ENCODE results near the gene COL6A2.

The COL6A2 gene

DNA sequence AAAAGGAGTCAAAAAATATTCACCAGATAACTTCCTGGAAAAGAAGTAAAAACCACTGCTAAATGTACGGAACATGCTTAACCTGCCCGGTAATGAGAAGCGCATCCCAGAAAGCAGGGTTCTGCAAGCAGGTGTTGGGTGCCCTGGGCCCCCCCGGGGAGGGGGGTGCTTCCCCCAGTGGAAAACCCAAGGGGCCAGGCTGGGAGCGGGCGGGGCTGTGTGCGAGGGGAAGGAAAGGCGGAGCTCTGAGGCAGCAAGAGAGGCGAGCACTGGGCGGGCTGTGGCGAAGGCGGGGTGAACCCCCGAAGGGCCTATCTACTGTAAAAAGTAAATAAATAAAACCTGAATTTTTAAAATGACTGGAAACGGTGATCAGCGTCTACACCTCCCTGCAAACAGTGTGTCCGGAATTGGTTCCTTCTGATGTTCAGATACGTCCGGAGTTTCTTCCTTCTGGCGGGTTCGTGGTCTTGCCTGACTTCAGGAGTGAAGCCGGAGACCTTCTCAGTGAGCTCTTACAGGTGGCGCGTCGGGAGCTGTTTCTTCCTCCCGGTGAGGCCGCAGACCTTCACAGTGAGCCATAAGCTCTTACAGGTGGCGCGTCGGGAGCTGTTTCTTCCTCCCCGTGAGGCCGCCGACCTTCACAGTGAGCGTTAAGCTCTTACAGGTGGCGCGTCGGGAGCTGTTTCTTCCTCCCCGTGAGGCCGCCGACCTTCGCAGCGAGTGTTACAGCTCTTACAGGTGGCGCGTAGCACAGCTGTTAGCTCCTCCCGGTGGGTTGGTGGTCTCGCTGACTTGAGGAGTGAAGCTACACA is 44.1 kb downstream of the COL6A2 start:
- no peak for DNase-seq (ENCODE audit: low read depth in 2 of 2)

GRCh38 chr21:46142582-46143473 is 44.9 kb downstream of the COL6A2 start:
- DNase-seq (ENCODE audit: low read depth in 2 of 2), result no peak

GRCh38 chr21:46144464-46145070 is 46.7 kb downstream of the COL6A2 start:
- no peak for DNase-seq (ENCODE audit: low read depth in 2 of 2)

DNA sequence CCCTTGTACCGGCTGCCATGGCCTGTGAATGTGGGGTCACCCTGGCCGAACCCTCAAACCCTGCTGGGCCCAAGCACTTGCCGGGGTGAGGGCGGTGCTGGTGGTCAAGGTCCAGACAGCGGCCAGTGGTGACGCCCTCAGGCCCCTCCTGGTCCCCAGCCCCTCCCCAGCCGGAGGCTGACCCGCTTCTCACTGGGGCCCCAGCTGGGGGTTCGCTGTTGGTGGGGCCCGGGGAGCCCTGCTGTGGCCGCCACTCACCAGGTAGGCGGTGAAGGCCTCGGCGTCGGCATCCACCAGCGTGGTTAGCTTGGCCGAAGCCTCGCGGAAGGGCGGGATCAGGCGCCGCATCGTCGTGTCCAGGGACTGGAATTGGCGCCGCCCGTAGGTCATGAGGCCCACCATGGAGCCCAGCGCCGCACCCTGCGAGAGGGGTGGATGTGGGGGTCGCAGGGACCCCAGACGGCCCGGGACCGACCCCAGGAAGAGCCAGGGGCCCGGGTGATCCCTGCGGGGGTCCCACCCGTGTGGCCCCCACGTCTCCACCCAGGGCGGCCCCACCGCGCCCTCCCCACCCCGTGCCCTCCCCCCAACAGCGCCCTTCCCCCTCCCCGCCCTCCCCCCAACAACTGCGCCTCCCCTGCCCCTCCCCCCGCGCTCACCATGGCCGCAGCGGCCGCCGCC is 47.4 kb downstream of the COL6A2 start:
- no peak for DNase-seq (ENCODE audit: low read depth in 2 of 2)

DNA sequence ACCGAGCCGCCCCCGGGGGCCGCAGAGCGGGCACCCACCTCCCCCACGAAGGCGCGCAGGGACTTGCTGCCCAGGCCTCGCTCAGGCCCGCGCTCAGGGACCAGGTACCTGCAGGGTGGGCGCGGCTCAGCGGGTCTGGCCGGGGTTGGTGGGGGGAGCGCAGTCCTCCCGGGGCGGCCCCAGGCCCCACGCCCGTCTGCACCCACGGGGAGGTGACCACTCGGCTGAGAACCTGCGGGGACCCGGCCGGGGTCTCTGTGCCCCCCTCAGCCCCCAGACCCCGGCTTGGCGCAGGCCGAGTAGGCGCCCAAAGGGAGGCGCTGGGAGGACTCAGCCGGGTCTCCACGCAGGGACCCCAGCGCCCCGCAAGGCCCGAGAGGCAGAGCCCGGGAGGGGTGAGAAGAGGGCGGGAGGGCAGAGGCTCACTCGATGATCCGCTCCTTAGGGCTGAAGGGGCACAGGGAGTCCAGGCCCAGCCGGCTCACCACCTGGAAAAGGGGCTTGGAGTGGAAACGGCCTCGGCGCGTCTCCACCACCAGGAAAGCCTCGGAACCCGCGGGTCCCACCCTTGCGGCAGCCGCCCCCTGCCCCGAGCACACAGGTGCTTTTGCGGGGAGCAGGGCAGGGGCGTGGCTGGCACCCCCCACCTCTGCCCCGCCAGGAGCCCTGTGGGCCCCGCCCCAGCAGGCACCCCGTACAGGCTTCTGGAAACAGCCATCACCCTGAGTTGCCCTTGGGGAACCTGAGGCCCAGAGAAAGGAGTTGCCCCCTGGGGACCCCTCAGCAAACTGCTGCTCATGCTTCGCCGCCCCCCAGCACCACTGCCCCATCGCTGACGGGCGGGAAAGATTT is 48.2 kb downstream of the COL6A2 start:
- DNase-seq (ENCODE audit: low read depth in 2 of 2), result no peak

GRCh38 chr21:46146856-46147255 is 48.9 kb downstream of the COL6A2 start:
- DNase-seq (ENCODE audit: low read depth in 2 of 2), result no peak

DNA sequence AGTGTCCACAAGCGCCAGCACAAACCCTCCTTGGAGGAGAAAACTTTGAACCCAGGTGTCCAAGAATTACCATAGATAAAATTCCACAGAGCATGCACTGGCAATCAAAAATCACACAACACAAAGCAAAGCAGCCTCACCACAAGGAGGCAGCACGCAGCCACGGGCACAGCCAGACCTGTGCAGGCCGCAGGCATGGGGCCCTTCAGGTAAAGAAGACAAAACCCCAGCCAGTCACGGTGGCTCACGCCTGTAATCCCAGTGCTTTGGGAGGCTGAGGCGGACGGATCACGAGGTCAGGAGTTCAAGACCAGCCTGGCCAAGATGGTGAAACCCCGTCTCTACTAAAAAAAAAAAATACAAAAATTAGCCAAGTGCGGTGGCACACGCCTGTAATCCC is 49.5 kb downstream of the COL6A2 start:
- peak in 1 of 2 donors; percentile 24 for DNase-seq (ENCODE audit: low read depth in 2 of 2)

GRCh38 chr21:46148106-46148505 is 50.2 kb downstream of the COL6A2 start:
- DNase-seq (ENCODE audit: low read depth in 2 of 2), result no peak

GRCh38 chr21:46149205-46149901 is 51.4 kb downstream of the COL6A2 start:
- no peak for DNase-seq (ENCODE audit: low read depth in 2 of 2)

- no peak for DNase-seq (ENCODE audit: low read depth in 2 of 2)
These were observed 52.2 kb downstream of the COL6A2 start for GRCh38 chr21:46150073-46150472.

- no peak for DNase-seq (ENCODE audit: low read depth in 2 of 2)
These were observed 52.7 kb downstream of the COL6A2 start for GRCh38 chr21:46150491-46151121.

- DNase-seq (ENCODE audit: low read depth in 2 of 2), result no peak
These were observed 53.5 kb downstream of the COL6A2 start for GRCh38 chr21:46151261-46151988.

DNA sequence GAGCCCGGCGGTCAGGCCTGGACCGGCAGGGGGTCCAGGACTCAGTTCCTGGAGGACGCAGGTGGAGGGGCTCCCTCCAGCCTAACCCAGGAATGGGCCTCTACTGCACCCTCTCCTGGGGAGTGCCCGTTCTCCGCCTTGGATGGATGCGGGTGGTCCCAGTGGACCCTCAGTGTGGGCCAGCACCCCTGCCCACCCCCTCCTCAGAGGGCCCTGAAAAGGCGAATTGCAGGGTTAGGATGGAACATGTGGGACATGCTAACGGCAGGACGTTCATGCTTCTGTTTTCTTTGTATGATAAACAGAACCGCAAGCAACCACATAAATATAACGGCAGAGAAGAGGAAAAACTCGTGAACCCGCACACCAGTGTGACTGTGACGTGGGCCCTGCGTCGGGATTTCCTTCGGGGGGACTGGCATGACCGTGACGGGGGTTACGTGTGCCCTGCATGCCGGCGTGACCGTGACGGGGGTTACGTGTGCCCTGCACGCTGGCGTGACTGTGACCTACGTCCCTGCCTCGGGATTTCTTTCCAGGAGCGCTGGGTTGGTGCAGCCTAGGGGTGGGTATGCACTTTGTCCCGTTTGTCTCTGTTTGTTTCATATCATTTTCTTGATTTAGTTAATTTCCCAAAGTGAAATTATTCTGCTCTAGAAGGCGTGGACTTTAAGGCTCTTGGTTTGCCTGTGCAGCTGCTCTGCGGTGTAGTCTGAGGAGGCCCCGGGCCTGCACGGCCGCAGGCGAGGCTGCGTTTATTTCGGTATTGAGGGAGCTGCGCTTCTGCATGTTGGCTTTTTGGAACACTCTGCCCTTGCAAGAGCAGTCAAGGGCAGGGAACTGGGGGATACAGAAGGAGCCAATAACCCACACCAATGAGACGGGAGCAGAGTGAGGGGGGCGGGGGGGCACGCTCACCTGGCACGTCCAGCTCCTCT is 54.3 kb downstream of the COL6A2 start:
- DNase-seq (ENCODE audit: low read depth in 2 of 2), result no peak

DNA sequence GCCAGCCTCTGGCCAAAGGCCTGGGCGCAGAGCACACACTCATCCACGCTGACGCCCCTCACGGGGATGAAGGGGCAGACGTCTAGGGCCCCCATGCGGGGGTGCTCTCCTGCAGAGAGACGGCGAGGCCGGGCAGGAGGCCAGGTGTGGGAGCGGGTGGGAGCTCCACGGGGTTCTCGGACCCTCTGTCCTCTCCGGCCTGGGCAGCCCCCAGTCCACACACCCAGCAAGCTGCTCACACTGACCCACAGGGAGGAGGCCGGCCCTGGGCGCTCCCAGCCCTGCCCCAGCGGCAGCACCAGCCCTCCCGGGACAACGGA is 55.0 kb downstream of the COL6A2 start:
- DNase-seq (ENCODE audit: low read depth in 2 of 2), result no peak

GRCh38 chr21:46153247-46154154 is 55.6 kb downstream of the COL6A2 start:
- DNase-seq (ENCODE audit: low read depth in 2 of 2), result no peak

GRCh38 chr21:46154155-46154954 is 56.4 kb downstream of the COL6A2 start:
- DNase-seq (ENCODE audit: low read depth in 2 of 2), result no peak
